HG03520 (cell line): ENCODE measurements around the gene MAPRE3.
"Not testable (repeated sequence)": the region's sequence is repeated elsewhere in the genome, so short reads cannot be mapped to it uniquely, and the experiment has no call there.

Experiments used
- ATAC-seq: cut with Tn5 transposase; IDR thresholded peaks from one replicate; pipeline ENCODE4 v1.9.1; 2021; ENCODE audit warnings: mild to moderate bottlenecking, moderate library complexity; ENCODE audit not compliant: unreplicated experiment

The MAPRE3 gene

GRCh38 chr2:26970244-26970927 is at the start of gene MAPRE3:
Gene MAPRE3, plus strand, starts transcription at chr2:26970637. Its CDS starts 51,582 bp downstream, at chr2:27022219.
- ATAC-seq: peak; percentile 66

GRCh38 chr2:26921323-26921722 is 49.1 kb upstream of the MAPRE3 start:
- ATAC-seq: no peak

GRCh38 chr2:26922405-26923188 is 47.8 kb upstream of the MAPRE3 start:
- ATAC-seq: no peak

GRCh38 chr2:26923189-26923466 is 47.3 kb upstream of the MAPRE3 start:
- not testable (repeated sequence) for ATAC-seq

- ATAC-seq: no peak
Measured at GRCh38 chr2:26924731-26925099, 45.7 kb upstream of the MAPRE3 start.

- ATAC-seq: no peak
Measured at GRCh38 chr2:26925100-26925791, 45.2 kb upstream of the MAPRE3 start.

- no peak for ATAC-seq
Measured at GRCh38 chr2:26927221-26927620, 43.2 kb upstream of the MAPRE3 start.

GRCh38 chr2:26932974-26933373 is 37.5 kb upstream of the MAPRE3 start:
- ATAC-seq: no peak

- no peak for ATAC-seq
Measured at GRCh38 chr2:26933431-26934334, 36.8 kb upstream of the MAPRE3 start.

GRCh38 chr2:26934335-26934724 is 36.1 kb upstream of the MAPRE3 start:
- ATAC-seq: no peak

GRCh38 chr2:26934985-26935384 is 35.5 kb upstream of the MAPRE3 start:
- ATAC-seq: no peak

- ATAC-seq: no peak
Measured at GRCh38 chr2:26936855-26937254, 33.6 kb upstream of the MAPRE3 start.

- no peak for ATAC-seq
Measured at GRCh38 chr2:26938399-26939118, 31.9 kb upstream of the MAPRE3 start.

- ATAC-seq: no peak
Measured at GRCh38 chr2:26940001-26940400, 30.4 kb upstream of the MAPRE3 start.

- ATAC-seq: no peak
Measured at GRCh38 chr2:26941486-26941885, 29.0 kb upstream of the MAPRE3 start.

GRCh38 chr2:26942543-26943295 is 27.7 kb upstream of the MAPRE3 start:
- ATAC-seq: no peak

GRCh38 chr2:26945991-26946750 is 24.3 kb upstream of the MAPRE3 start:
- ATAC-seq: no peak

GRCh38 chr2:26946841-26947784 is 23.3 kb upstream of the MAPRE3 start:
- no peak for ATAC-seq
